ENCODE measurements around the gene PTTG2.

The PTTG2 gene

GRCh38 chr4:38003102-38003501, 42.9 kb downstream of the PTTG2 start:
- TF ChIP-seq RAD21 (IDR thresholded peaks at IDR 0.05; ENCODE audit: low read depth) (no peak), USF1 (IDR thresholded peaks at IDR 0.05) (no peak), YY1 (IDR thresholded peaks at IDR 0.05; ENCODE audit: low read depth) (no peak), EGR1 (IDR thresholded peaks at IDR 0.05) (no peak), CREB1 (IDR thresholded peaks at IDR 0.05; ENCODE audit: low read depth) (no peak), TAF1 (IDR thresholded peaks at IDR 0.05; ENCODE audit: low read depth) (no peak), CEBPB (IDR thresholded peaks at IDR 0.05) (no peak), ZBTB7A (IDR thresholded peaks at IDR 0.05; ENCODE audit: low read depth) (no peak), REST (IDR thresholded peaks at IDR 0.05; ENCODE audit: low read depth) (no peak), EP300 (IDR thresholded peaks at IDR 0.05; ENCODE audit: borderline replicate concordance) (no peak)

GRCh38 chr4:38003628-38004027, 43.4 kb downstream of the PTTG2 start:
- TF ChIP-seq REST (IDR thresholded peaks at IDR 0.05; ENCODE audit: low read depth), result no peak
- TF ChIP-seq NFIC (IDR thresholded peaks at IDR 0.05), result no peak
- TF ChIP-seq RAD21 (IDR thresholded peaks at IDR 0.05; ENCODE audit: low read depth), result no peak
- TF ChIP-seq YY1 (IDR thresholded peaks at IDR 0.05; ENCODE audit: low read depth), result no peak
- no peak for TF ChIP-seq TAF1 (IDR thresholded peaks at IDR 0.05; ENCODE audit: low read depth)

DNA sequence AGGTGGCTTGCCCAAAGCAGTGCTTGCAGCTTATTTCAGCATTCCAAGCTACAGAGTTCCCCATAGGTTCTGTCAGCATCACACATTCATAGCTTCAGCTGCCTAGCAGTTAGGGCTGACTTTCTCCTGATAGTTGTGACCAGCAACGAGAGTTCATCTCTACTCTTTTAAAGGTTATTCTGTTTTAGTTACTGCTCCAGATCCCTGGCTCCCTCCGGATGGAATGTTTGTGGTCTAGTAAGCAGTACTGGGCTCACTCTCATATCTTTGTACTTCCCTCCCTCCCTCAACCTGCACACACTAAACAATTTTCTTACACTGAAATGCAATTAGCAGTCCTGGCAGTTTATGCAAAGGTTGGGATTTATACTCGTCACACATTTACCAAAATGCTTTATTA, 43.9 kb downstream of the PTTG2 start:
- TF ChIP-seq, protein P1, sequence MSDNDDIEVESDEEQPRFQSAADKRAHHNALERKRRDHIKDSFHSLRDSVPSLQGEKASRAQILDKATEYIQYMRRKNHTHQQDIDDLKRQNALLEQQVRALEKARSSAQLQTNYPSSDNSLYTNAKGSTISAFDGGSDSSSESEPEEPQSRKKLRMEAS (IDR thresholded peaks at IDR 0.05), result no peak
- no peak for TF ChIP-seq FOXM1 (IDR thresholded peaks at IDR 0.05; ENCODE audit: borderline replicate concordance, low read depth)
- TF ChIP-seq REST (IDR thresholded peaks at IDR 0.05; ENCODE audit: low read depth), result no peak
- no peak for TF ChIP-seq USF1 (IDR thresholded peaks at IDR 0.05)
- TF ChIP-seq TAF1 (IDR thresholded peaks at IDR 0.05; ENCODE audit: low read depth), result no peak
- TF ChIP-seq TEAD4 (IDR thresholded peaks at IDR 0.05), result no peak
- no peak for TF ChIP-seq RAD21 (IDR thresholded peaks at IDR 0.05; ENCODE audit: low read depth)
- TF ChIP-seq NFIC (IDR thresholded peaks at IDR 0.05), result no peak
- TF ChIP-seq CEBPB (IDR thresholded peaks at IDR 0.05), result no peak
- no peak for TF ChIP-seq TCF12 (IDR thresholded peaks at IDR 0.05; ENCODE audit: low read depth)
- TF ChIP-seq ZBTB7A (IDR thresholded peaks at IDR 0.05; ENCODE audit: low read depth), result no peak
- TF ChIP-seq EGR1 (IDR thresholded peaks at IDR 0.05), result no peak
- TF ChIP-seq EP300 (IDR thresholded peaks at IDR 0.05; ENCODE audit: borderline replicate concordance), result no peak
- no peak for TF ChIP-seq YY1 (IDR thresholded peaks at IDR 0.05; ENCODE audit: low read depth)
- no peak for TF ChIP-seq CREB1 (IDR thresholded peaks at IDR 0.05; ENCODE audit: low read depth)

DNA sequence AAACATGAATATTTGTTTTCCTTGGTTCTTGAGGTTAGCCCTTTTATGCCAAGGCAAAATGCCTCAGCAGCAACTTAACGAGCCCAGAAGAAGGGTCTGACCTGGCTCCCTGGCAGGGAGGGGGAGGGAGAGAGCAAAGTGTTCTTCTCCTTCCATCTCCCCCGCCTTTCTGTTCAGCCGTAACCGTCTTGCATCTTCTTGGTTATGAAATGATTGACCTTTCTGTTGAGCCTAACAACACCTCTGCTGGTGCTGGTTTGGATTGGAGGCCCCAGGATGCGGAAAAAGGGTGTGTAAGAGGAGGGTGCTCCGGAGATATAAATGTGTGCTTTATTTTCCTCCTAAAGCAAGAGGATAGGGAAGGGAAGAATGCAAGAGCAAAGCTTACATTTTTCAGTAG, 44.7 kb downstream of the PTTG2 start:
- TF ChIP-seq TCF12 (IDR thresholded peaks at IDR 0.05; ENCODE audit: low read depth) (no peak), YY1 (IDR thresholded peaks at IDR 0.05; ENCODE audit: low read depth) (no peak), NFIC (IDR thresholded peaks at IDR 0.05) (no peak), EGR1 (IDR thresholded peaks at IDR 0.05) (no peak), RAD21 (IDR thresholded peaks at IDR 0.05; ENCODE audit: low read depth) (no peak), EP300 (IDR thresholded peaks at IDR 0.05; ENCODE audit: borderline replicate concordance) (no peak)

DNA sequence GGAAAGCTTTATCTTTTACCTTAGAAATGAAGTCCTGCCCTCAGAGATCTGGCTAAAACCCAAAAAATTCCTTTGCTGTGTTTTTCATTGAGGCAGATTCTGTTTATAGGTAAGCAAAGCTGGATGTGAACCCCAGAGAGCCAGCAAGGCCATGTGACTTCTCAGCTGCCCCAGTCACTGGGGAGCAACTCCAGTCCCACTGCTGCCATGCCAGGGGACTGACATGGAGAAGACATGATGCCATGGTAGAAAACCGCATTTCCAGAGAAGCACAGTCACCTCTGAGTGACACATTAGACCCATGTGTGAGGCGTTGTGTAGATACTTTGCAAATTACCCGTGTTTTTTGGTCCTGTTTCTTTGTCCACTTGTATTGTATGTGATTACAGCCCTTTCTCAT, 45.4 kb downstream of the PTTG2 start:
- TF ChIP-seq, protein P1 (IDR thresholded peaks at IDR 0.05), result no peak
- TF ChIP-seq TCF12 (IDR thresholded peaks at IDR 0.05; ENCODE audit: low read depth), result no peak
- no peak for TF ChIP-seq ZBTB7A (IDR thresholded peaks at IDR 0.05; ENCODE audit: low read depth)
- no peak for TF ChIP-seq REST (IDR thresholded peaks at IDR 0.05; ENCODE audit: low read depth)
- TF ChIP-seq FOXM1 (IDR thresholded peaks at IDR 0.05; ENCODE audit: borderline replicate concordance, low read depth), result no peak
- TF ChIP-seq YY1 (IDR thresholded peaks at IDR 0.05; ENCODE audit: low read depth), result no peak
